Small intestine (tissue), 7 donors: ENCODE measurements around the gene FRMD3. TPM values are rescaled to one million over a fixed set of nuclear protein-coding genes. Genes with fewer than 3 reads are reported as not detected.

Source experiments
- DNase-seq, 2 donors: peaks; one replicate each; pipeline versions ENCODE4 v3.0.0 to v3.0.0-alpha.2; 2013
- FAIRE-seq: peaks from 2 replicates; lab custom pipeline; 2012; peaks lifted over from hg19 to GRCh38; lab: Jason Lieb, UNC
- H3K27ac ChIP-seq, 3 donors: one replicate each; pipeline ENCODE4 v1.5.1; 2013; ENCODE audit warnings: low read length in 2 of 3, mild to moderate bottlenecking in 2 of 3, control low read depth in 1 of 3, inconsistent platforms in 1 of 3, low read depth in 1 of 3, moderate library complexity in 1 of 3
- H3K27me3 ChIP-seq, 3 donors: one replicate each; pipeline ENCODE4 v1.6.1; 2013; ENCODE audit warnings: low read length in 3 of 3, inconsistent platforms in 1 of 3; ENCODE audit not compliant: control insufficient read depth in 3 of 3, insufficient read depth in 3 of 3
- H3K36me3 ChIP-seq, 3 donors: one replicate each; pipeline ENCODE4 v1.6.1; 2013; ENCODE audit warnings: low read length in 3 of 3, inconsistent platforms in 1 of 3, low read depth in 1 of 3, mild to moderate bottlenecking in 1 of 3, moderate library complexity in 1 of 3; ENCODE audit not compliant: control insufficient read depth in 3 of 3, insufficient read depth in 2 of 3
- H3K4me1 ChIP-seq, 3 donors: one replicate each; pipeline ENCODE4 v1.6.1; 2013; ENCODE audit warnings: low read length in 2 of 3, inconsistent platforms in 1 of 3, low read depth in 1 of 3, mild to moderate bottlenecking in 1 of 3, moderate library complexity in 1 of 3; ENCODE audit not compliant: control insufficient read depth in 3 of 3, insufficient read depth in 2 of 3
- H3K4me3 ChIP-seq, 3 donors: one replicate each; pipeline ENCODE4 v1.5.1; 2013; ENCODE audit warnings: low read length in 3 of 3, control low read depth in 1 of 3, inconsistent platforms in 1 of 3, low read depth in 1 of 3, mild to moderate bottlenecking in 1 of 3, moderate library complexity in 1 of 3
- H3K9me3 ChIP-seq, 2 donors: one replicate each; pipeline ENCODE4 v1.6.1; 2013; ENCODE audit warnings: low read depth in 1 of 2, low read length in 1 of 2; ENCODE audit not compliant: control insufficient read depth in 2 of 2, insufficient read depth in 1 of 2
- WGBS, 3 donors: extraction: QIAGEN DNeasy Blood & Tissue Kit; methylation state at CpG; one replicate each; pipeline ENCODE4 v1.1.7; 2013; 5-methylcytosine and 5-hydroxymethylcytosine counted together
- polyA plus RNA-seq, 4 donors: library from polyadenylated mRNA; stranded (reverse) in 3 of 4; unstranded in 1 of 4; fragments of 200-250 nt in 3 of 4; fragments of 120-200 nt in 1 of 4; gene quantifications; one replicate each; pipeline versions ENCODE4 v1.2.1 to v1.2.3, GENCODE V29; 2013
- donor health status: healthy with polysubstance abuse.
- donor health status: control.
- donor health status: control.
- donor health status: Bipolar disorder and iron deficiency.
- donor health status: healthy.

FRMD3 gene
- polyA plus RNA-seq, 4 donors, result 2.4 to 7.3 (median 4.5) TPM

DNA sequence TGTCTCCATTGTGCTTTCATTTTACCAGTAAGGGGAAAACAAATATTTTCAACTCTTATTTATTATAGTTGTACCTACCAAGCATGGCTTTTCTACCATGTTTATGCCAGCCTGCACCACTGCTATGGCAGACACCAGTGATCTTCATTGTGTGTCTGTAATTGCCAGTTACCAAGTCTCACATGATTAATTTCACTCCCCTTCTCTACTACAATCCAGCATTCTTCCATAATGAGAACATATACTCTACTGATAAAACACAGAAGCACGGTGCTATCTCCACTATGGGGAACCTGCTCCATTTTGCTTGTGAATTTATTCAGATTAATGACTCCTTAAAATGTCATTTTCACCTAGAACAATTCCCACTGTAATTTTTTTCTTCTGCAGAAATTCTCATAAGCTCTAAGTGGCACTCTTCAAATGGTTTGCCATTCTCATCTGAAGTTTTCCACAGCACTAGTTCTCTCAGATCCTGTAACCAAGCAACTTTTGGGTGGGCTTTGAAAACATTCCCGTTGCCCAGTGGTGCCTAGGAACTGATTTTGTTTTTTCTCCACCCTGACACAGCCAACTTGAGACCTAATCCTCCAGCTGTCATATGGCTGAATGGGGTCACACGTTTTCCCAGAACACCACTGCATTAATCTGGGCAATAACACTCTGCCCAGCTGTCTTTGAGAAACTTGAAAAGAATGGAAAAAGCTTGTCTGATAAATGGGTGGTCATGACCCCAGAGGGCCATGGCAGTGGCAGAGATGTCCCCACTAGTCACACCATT, 252.6 kb downstream of the FRMD3 start:
- Histone ChIP-seq H3K9me3 (no peaks in the 10 kb centered on the region), H3K36me3 (no peaks in the 10 kb centered on the region), H3K27me3 (no peaks in the 10 kb centered on the region), H3K4me3 (no peak overlapping the region), H3K27ac (no peak overlapping the region), H3K4me1 (peaks cover 0 to 5% (median 0%) of the 10 kb centered on the region in 3 donors)
- DNase-seq (no peak), FAIRE-seq (no peak)
- 51 to 61% (median 56%) methylated on average over 3 of the region's 3 CpGs for WGBS, 3 donors

DNA sequence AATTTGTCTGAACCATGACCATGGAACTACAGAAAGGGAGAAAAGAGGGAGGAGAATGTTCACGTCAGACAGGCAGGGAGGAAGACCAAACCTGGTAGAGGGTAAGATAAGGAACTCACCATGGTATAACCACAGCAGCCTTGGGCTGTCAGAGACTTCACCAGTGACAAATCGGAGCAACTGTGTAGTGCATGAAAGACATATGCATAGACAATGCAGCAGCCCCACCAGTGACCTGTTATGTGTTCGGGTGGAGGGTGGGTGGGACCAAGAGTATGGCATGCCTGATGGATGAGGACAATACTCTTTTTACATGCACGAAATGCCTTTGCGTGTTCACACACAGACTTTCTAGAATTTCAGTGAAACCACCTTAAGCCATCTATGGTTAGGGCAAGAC, 253.5 kb downstream of the FRMD3 start:
- peaks cover 0 to 5% (median 0%) of the 10 kb centered on the region in 3 donors for H3K4me1 ChIP-seq
- no peaks in the 10 kb centered on the region for H3K9me3 ChIP-seq
- DNase-seq, result no peak
- no peaks in the 10 kb centered on the region for H3K27me3 ChIP-seq
- H3K27ac ChIP-seq, result no peak overlapping the region
- H3K4me3 ChIP-seq, result no peak overlapping the region
- H3K36me3 ChIP-seq, result no peaks in the 10 kb centered on the region
- WGBS, 3 donors, result 82 to 92% (median 91%) methylated on average over 5 of the region's 5 CpGs
- FAIRE-seq, result no peak

- no peaks in the 10 kb centered on the region for H3K27me3 ChIP-seq
- no peaks in the 10 kb centered on the region for H3K36me3 ChIP-seq
- H3K4me1 ChIP-seq, result peaks cover 0 to 5% (median 0%) of the 10 kb centered on the region in 3 donors
- H3K4me3 ChIP-seq, result no peak overlapping the region
- no peaks in the 10 kb centered on the region for H3K9me3 ChIP-seq
- DNase-seq (no peak), FAIRE-seq (no peak)
- no peak overlapping the region for H3K27ac ChIP-seq
- 85 to 92% (median 90%) methylated on average over 2 of the region's 2 CpGs for WGBS, 3 donors
Observed at GRCh38 chr9:83283528-83283927, 254.7 kb downstream of the FRMD3 start.

- DNase-seq (peak in 1 of 2 donors; percentile 6), FAIRE-seq (no peak)
- 37 to 65% (median 51%) methylated on average over 7 of the region's 7 CpGs for WGBS, 3 donors
- H3K36me3 ChIP-seq, result no peaks in the 10 kb centered on the region
- H3K4me1 ChIP-seq, result peaks cover 0 to 5% (median 0%) of the 10 kb centered on the region in 3 donors
- H3K9me3 ChIP-seq, result no peaks in the 10 kb centered on the region
- peak overlapping the region in 1 of 3 donors; percentile 50 for H3K27ac ChIP-seq
- no peaks in the 10 kb centered on the region for H3K27me3 ChIP-seq
- no peak overlapping the region for H3K4me3 ChIP-seq
Observed at GRCh38 chr9:83281306-83282255, 256.6 kb downstream of the FRMD3 start.

- Histone ChIP-seq H3K9me3 (no peaks in the 10 kb centered on the region), H3K4me3 (no peak overlapping the region), H3K27me3 (no peaks in the 10 kb centered on the region), H3K27ac (no peak overlapping the region), H3K36me3 (no peaks in the 10 kb centered on the region), H3K4me1 (peaks cover 0 to 5% (median 0%) of the 10 kb centered on the region in 3 donors)
- 61 to 89% (median 76%) methylated on average over 2 of the region's 2 CpGs for WGBS, 3 donors
- FAIRE-seq (no peak), DNase-seq (no peak)
Observed at GRCh38 chr9:83280790-83281189, 257.4 kb downstream of the FRMD3 start.

DNA sequence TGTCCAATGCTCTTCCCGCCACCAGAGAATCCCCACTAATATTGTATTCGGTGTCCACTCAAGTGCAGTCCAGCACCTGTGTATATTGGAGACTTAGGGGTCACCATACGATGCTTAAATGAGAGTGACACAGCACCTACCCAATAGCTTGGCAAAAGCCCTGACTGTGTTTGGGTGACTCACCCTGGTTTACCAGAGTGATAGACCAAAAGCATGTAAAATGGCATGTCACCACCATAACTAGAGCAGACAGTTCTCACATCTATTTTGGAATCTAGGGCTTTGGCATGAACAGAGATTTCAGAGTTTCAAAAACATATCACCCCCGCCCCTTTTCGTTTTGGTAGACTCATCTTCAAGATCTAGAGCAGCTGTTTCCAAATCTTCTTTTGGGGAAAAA, 257.9 kb downstream of the FRMD3 start:
- Histone ChIP-seq H3K4me3 (no peak overlapping the region), H3K9me3 (no peaks in the 10 kb centered on the region), H3K27me3 (no peaks in the 10 kb centered on the region), H3K4me1 (peaks cover 0 to 5% (median 0%) of the 10 kb centered on the region in 3 donors), H3K36me3 (no peaks in the 10 kb centered on the region), H3K27ac (no peak overlapping the region)
- 86 to 92% (median 89%) methylated on average over 5 of the region's 5 CpGs for WGBS, 3 donors
- FAIRE-seq (no peak), DNase-seq (no peak)

DNA sequence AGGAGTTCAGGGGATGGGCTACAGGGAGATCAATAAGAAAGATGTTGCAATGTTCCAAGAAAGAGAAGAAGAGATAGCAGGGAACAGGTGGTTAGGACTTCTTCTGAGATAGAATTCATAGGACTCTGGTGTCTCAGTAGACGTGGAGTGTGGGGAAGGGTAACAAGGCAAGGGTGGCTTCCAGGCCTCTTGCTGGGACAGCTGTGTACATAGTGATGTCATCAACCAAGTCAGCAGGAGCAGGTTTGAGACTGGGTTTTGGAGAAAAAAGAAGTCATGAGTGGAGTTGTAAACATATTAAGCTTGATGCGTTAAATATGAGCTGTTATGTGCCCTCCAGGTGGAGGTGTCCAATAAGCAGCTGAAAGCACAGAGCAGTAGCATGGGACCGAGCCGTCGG, 263.4 kb downstream of the FRMD3 start:
- Histone ChIP-seq H3K27ac (no peak overlapping the region), H3K36me3 (peaks cover 0 to 2% (median 0%) of the 10 kb centered on the region in 3 donors), H3K4me3 (no peak overlapping the region), H3K4me1 (no peaks in the 10 kb centered on the region), H3K27me3 (no peaks in the 10 kb centered on the region), H3K9me3 (no peaks in the 10 kb centered on the region)
- FAIRE-seq (no peak), DNase-seq (no peak)
- WGBS, 3 donors, result 92 to 99% (median 93%) methylated on average over 5 of the region's 5 CpGs

GRCh38 chr9:83271665-83272071, 266.5 kb downstream of the FRMD3 start:
- DNase-seq (no peak), FAIRE-seq (no peak)
- Histone ChIP-seq H3K4me3 (no peak overlapping the region), H3K27ac (no peak overlapping the region), H3K9me3 (no peaks in the 10 kb centered on the region), H3K27me3 (no peaks in the 10 kb centered on the region), H3K36me3 (peaks cover 0 to 2% (median 0%) of the 10 kb centered on the region in 3 donors), H3K4me1 (no peaks in the 10 kb centered on the region)
- 58 to 88% (median 84%) methylated on average over 2 of the region's 2 CpGs for WGBS, 3 donors
